T-helper 2 cell treated with Interferon-gamma antibody and Interleukin-4, amounts not matched to agents 5 μg/mL and 100 μg/mL, for 36 hours (primary cell): ENCODE measurements around the gene FOXD4L6.
"Not testable (repeated sequence)": the region's sequence is repeated elsewhere in the genome, so short reads cannot be mapped to it uniquely, and the experiment has no call there.

Experiments used
- DNase-seq: peaks from one replicate; pipeline ENCODE4 v3.0.0; 2021; ENCODE audit warnings: low spot score
- H3K27ac Mint-ChIP-seq: one replicate; pipeline ENCODE4 v1.8.0; 2021; ENCODE audit warnings: mild to moderate bottlenecking, mixed read lengths
- H3K27me3 Mint-ChIP-seq: one replicate; pipeline ENCODE4 v1.8.0; 2021; ENCODE audit warnings: low read depth, mixed read lengths
- H3K36me3 Mint-ChIP-seq: one replicate; pipeline ENCODE4 v1.8.0; 2021; ENCODE audit warnings: low read depth, mixed read lengths
- H3K4me1 Mint-ChIP-seq: one replicate; pipeline ENCODE4 v1.8.0; 2021; ENCODE audit warnings: low read depth, mixed read lengths
- H3K4me3 Mint-ChIP-seq: one replicate; pipeline ENCODE4 v1.8.0; 2022; ENCODE audit warnings: mild to moderate bottlenecking, moderate library complexity, mixed read lengths
- H3K9me3 Mint-ChIP-seq: one replicate; pipeline ENCODE4 v1.8.0; 2021; ENCODE audit warnings: mixed read lengths

The FOXD4L6 gene

DNA sequence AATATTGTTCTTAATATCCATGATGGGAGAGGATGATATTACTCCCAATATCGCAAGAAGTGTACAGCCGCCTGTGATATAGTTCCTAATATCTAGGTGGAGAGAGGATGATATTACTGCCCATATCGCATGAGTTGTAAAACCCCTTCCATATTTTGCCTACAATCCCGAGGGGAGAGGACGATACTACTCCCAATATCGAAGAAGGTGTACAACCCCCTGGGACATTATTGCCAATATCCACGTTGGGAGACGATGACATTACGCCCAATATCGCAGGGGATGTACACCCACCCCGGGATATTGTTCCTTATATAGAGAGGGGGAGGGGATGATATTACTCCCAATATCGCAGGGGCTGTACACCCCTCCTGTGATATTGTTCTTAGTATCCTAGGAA lies 17.1 kb downstream of the FOXD4L6 start:
- H3K4me1 Mint-ChIP-seq, H3K4me3 Mint-ChIP-seq, H3K9me3 Mint-ChIP-seq, H3K27me3 Mint-ChIP-seq, DNase-seq, H3K36me3 Mint-ChIP-seq, H3K27ac Mint-ChIP-seq: not testable (repeated sequence)

GRCh38 chr9:41110913-41111312 lies 17.6 kb downstream of the FOXD4L6 start:
- H3K36me3 Mint-ChIP-seq, H3K4me3 Mint-ChIP-seq, H3K4me1 Mint-ChIP-seq, H3K9me3 Mint-ChIP-seq, H3K27ac Mint-ChIP-seq, H3K27me3 Mint-ChIP-seq, DNase-seq: not testable (repeated sequence)

DNA sequence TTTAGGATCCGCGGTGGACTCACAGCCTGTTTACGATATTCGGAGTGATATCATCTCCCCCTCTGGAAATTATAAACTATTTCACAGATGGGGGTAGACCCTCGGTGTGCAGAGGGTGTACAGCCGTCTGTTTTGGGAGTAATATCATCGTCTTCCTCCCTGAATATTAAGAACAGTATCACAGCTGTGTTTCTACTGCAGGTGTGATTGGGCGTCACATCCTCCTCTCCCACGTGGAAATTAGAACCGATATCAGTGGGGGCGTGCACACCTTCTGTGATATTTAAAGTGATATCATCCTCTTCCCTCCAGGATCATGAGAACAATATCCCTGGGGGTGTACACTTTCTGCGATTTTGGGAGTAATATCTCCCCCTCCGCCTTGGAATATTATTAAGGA lies 19.2 kb downstream of the FOXD4L6 start:
- not testable (repeated sequence) for H3K36me3 Mint-ChIP-seq, H3K9me3 Mint-ChIP-seq, H3K4me3 Mint-ChIP-seq, H3K4me1 Mint-ChIP-seq, H3K27ac Mint-ChIP-seq, H3K27me3 Mint-ChIP-seq, DNase-seq

DNA sequence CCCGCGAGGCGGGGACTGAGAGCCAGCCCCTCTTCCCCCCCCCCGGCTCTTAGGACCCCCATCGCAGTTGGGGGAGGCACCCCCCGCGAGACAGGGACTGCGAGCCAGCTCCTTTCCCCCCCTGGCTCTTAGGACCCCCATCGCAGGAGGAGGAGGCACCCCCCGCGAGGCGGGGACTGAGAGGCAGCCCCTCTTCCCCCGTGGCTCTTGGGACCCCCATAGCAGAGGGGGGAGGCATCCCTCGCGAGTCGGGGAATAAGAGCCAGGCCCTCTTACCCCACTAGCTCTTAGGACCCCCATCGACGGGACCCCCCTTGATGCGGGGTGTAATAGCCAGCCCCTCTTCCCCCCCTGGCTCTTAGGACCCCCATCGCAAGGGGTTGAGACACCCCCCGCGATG lies 19.7 kb downstream of the FOXD4L6 start:
- not testable (repeated sequence) for H3K36me3 Mint-ChIP-seq, H3K27ac Mint-ChIP-seq, H3K27me3 Mint-ChIP-seq, H3K4me3 Mint-ChIP-seq, H3K9me3 Mint-ChIP-seq, H3K4me1 Mint-ChIP-seq, DNase-seq

DNA sequence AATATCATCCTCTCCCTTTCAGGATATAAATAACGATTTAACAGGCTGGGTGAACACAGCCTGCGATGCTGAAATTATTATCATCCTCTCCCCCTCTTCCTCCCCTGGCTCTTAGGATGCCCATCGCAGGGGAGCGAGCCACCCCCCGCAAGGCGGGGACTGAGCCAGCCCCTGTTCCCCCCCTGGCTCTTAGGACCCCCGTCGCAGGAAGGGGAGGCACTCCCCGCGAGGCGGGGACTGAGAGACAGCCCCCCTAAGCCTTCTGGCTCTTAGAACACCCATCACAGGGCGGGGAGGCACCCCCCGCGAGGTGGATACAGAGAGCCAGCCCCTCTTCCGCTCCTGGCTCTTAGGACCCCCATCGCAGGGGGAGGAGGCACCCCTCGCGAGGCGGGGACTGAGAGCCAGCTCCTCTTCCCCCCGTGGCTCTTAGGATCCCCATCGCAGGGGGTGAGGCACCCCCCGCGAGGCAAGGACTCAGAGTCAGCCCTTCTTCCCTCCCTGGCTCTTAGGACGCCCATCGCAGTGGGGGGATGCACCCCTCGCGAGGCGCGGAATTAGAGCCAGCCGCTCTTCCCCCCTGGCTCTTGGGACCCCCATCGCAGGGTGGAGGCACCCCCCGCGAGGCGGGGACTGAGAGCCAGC lies 21.9 kb downstream of the FOXD4L6 start:
- H3K36me3 Mint-ChIP-seq, H3K27me3 Mint-ChIP-seq, DNase-seq, H3K4me1 Mint-ChIP-seq, H3K9me3 Mint-ChIP-seq, H3K4me3 Mint-ChIP-seq, H3K27ac Mint-ChIP-seq: not testable (repeated sequence)

GRCh38 chr9:41105557-41106253 lies 22.8 kb downstream of the FOXD4L6 start:
- DNase-seq, H3K4me1 Mint-ChIP-seq, H3K9me3 Mint-ChIP-seq, H3K36me3 Mint-ChIP-seq, H3K27me3 Mint-ChIP-seq, H3K4me3 Mint-ChIP-seq, H3K27ac Mint-ChIP-seq: not testable (repeated sequence)

GRCh38 chr9:41104542-41104941 lies 23.9 kb downstream of the FOXD4L6 start:
- H3K36me3 Mint-ChIP-seq, H3K27me3 Mint-ChIP-seq, H3K4me1 Mint-ChIP-seq, DNase-seq, H3K4me3 Mint-ChIP-seq, H3K27ac Mint-ChIP-seq, H3K9me3 Mint-ChIP-seq: not testable (repeated sequence)

DNA sequence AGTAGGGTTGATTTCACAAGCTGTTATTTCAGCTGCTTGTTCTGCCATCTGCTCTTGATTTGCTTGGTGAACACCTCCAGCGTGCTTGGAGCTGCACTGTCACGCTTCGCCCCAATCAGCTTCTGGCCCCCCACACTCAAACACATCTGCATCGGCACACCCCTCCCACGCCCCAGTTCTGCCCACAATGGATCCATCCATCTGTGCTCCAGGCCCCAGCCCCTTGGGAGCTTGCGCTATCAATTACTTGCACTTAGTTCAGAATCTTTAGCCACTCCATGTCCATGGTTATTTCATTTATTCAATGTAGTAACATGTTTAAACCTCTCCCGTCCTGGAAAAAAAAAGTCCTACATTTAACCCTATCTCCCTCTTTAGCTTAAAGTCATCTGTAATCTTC lies 28.0 kb downstream of the FOXD4L6 start:
- not testable (repeated sequence) for DNase-seq, H3K9me3 Mint-ChIP-seq, H3K4me1 Mint-ChIP-seq, H3K4me3 Mint-ChIP-seq, H3K36me3 Mint-ChIP-seq, H3K27ac Mint-ChIP-seq, H3K27me3 Mint-ChIP-seq

DNA sequence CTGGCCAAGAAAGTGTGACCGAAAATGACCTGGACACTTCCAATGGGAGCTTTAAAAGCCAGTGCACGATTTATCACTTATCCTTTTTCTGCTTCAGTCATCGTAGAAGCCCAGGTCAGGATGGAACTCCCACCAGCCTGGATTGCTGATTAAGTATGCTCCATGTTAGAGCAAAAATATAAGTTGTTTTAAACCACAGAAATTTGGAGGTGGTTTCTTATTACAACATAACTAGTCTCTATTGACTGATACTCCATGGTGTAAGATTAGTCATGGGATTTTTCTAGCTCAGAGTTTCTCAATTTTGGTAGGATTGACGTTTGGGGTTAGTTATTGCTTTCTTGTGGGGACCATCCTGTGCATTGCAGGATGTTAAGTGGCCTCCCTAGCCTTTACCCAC lies 29.7 kb downstream of the FOXD4L6 start:
- H3K4me1 Mint-ChIP-seq, DNase-seq, H3K27ac Mint-ChIP-seq, H3K9me3 Mint-ChIP-seq, H3K36me3 Mint-ChIP-seq, H3K27me3 Mint-ChIP-seq, H3K4me3 Mint-ChIP-seq: not testable (repeated sequence)

GRCh38 chr9:41095060-41095459 lies 33.4 kb downstream of the FOXD4L6 start:
- H3K9me3 Mint-ChIP-seq, H3K4me1 Mint-ChIP-seq, H3K36me3 Mint-ChIP-seq, H3K27ac Mint-ChIP-seq, DNase-seq, H3K4me3 Mint-ChIP-seq, H3K27me3 Mint-ChIP-seq: not testable (repeated sequence)

GRCh38 chr9:41094010-41094773 lies 34.3 kb downstream of the FOXD4L6 start:
- DNase-seq, H3K36me3 Mint-ChIP-seq, H3K9me3 Mint-ChIP-seq, H3K27ac Mint-ChIP-seq, H3K27me3 Mint-ChIP-seq, H3K4me3 Mint-ChIP-seq, H3K4me1 Mint-ChIP-seq: not testable (repeated sequence)

- H3K36me3 Mint-ChIP-seq, H3K9me3 Mint-ChIP-seq, H3K4me1 Mint-ChIP-seq, H3K27ac Mint-ChIP-seq, DNase-seq, H3K4me3 Mint-ChIP-seq: not testable (repeated sequence)
- peaks cover 13% of the 10 kb centered on the region for H3K27me3 Mint-ChIP-seq
Measured at GRCh38 chr9:41090922-41091321, 37.6 kb downstream of the FOXD4L6 start.

- peaks cover 14% of the 10 kb centered on the region for H3K27me3 Mint-ChIP-seq
Measured at GRCh38 chr9:41090386-41090785, 38.1 kb downstream of the FOXD4L6 start.

GRCh38 chr9:41088450-41089059 lies 39.9 kb downstream of the FOXD4L6 start:
- peaks cover 19% of the 10 kb centered on the region for H3K27me3 Mint-ChIP-seq
- H3K4me1 Mint-ChIP-seq, H3K9me3 Mint-ChIP-seq, DNase-seq, H3K27ac Mint-ChIP-seq, H3K36me3 Mint-ChIP-seq, H3K4me3 Mint-ChIP-seq: not testable (repeated sequence)

More at GRCh38 chr9:41090386-41090785, 38.1 kb downstream of the FOXD4L6 start:
- not testable (repeated sequence) for H3K4me1 Mint-ChIP-seq, H3K27ac Mint-ChIP-seq, DNase-seq, H3K36me3 Mint-ChIP-seq, H3K4me3 Mint-ChIP-seq, H3K9me3 Mint-ChIP-seq
